ENCODE measurements around the gene CDK2. TPM values are rescaled to one million over a fixed set of nuclear protein-coding genes. Genes with fewer than 3 reads are reported as not detected.

CDK2 gene
- total and polyA plus RNA-seq, 4 donors, result 5.1 to 22.6 (median 8.0) TPM

DNA sequence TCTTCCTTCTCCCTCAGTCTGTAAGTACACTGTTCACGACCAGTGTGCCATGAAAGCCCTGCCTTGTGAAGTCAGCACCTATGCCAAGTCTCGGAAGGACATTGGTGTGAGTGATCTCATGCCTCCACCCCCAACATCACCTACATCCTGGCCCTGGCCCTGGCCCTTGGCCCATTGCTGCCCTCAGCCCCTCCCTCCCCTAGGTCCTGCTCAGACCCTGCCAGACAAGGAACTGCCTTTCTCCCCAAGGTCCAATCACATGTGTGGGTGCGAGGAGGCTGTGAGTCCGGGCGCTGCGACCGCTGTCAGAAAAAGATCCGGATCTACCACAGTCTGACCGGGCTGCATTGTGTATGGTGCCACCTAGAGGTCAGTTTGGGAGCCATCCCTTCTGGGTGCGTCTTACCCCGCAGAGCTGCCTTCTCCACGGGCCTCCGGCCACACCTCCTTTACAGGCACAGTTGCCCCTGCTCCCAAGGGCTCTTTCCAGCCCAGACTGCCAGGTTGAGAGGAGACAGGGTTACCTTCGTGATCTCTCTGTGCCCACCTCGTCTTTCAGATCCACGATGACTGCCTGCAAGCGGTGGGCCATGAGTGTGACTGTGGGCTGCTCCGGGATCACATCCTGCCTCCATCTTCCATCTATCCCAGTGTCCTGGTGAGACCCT, 26.4 kb upstream of the CDK2 start:
- H3K27ac ChIP-seq (ENCODE audit: low read depth in 1 of 2, low read length in 2 of 2), result no peak overlapping the region
- H3K36me3 ChIP-seq (ENCODE audit: control insufficient read depth in 4 of 4, insufficient read depth in 3 of 4, low read depth in 1 of 4, low read length in 3 of 4), result no peaks in the 10 kb centered on the region
- H3K4me3 ChIP-seq (ENCODE audit: low read depth in 1 of 3, low read length in 3 of 3), result peak overlapping the region in 2 of 3 donors; percentile 36 to 49
- WGBS, result 11% methylated on average over 18 of the region's 18 CpGs
- H3K27me3 ChIP-seq (ENCODE audit: control insufficient read depth in 4 of 4, insufficient read depth in 4 of 4, low read length in 3 of 4), result no peaks in the 10 kb centered on the region
- DNase-seq (ENCODE audit: low spot score), result peak; percentile 85
- H3K4me1 ChIP-seq (ENCODE audit: control insufficient read depth in 4 of 4, insufficient read depth in 4 of 4, low read length in 3 of 4), result peaks cover 0 to 7% (median 5%) of the 10 kb centered on the region in 4 donors
- no peaks in the 10 kb centered on the region for H3K9me3 ChIP-seq (ENCODE audit: control insufficient read depth in 4 of 4, low read length in 3 of 4)
- TF ChIP-seq YY1 (IDR thresholded peaks at IDR 0.05) (peak; percentile 14), FOXA2 (IDR thresholded peaks at IDR 0.05) (no peak), JUND (IDR thresholded peaks at IDR 0.05) (no peak), HNF4G (IDR thresholded peaks at IDR 0.05) (no peak), REST (IDR thresholded peaks at IDR 0.05) (no peak), HNF4A (conservative IDR thresholded peaks at IDR 0.05) (no peak), RAD21 (IDR thresholded peaks at IDR 0.05) (peak; percentile 92 to 94), EGR1 (IDR thresholded peaks at IDR 0.05; ENCODE audit: low read depth in 2 of 2) (no peak), RXRA (IDR thresholded peaks at IDR 0.05) (peak in 1 of 2 donors; percentile 27), CTCF (IDR thresholded peaks at IDR 0.05; ENCODE audit: low read depth, low read length, missing input control) (peak; percentile 86), SP1 (IDR thresholded peaks at IDR 0.05) (no peak), TAF1 (conservative IDR thresholded peaks at IDR 0.05) (no peak), ATF3 (IDR thresholded peaks at IDR 0.05) (no peak), MAX (IDR thresholded peaks at IDR 0.05) (no peak)
- TF ChIP-seq, protein P1, sequence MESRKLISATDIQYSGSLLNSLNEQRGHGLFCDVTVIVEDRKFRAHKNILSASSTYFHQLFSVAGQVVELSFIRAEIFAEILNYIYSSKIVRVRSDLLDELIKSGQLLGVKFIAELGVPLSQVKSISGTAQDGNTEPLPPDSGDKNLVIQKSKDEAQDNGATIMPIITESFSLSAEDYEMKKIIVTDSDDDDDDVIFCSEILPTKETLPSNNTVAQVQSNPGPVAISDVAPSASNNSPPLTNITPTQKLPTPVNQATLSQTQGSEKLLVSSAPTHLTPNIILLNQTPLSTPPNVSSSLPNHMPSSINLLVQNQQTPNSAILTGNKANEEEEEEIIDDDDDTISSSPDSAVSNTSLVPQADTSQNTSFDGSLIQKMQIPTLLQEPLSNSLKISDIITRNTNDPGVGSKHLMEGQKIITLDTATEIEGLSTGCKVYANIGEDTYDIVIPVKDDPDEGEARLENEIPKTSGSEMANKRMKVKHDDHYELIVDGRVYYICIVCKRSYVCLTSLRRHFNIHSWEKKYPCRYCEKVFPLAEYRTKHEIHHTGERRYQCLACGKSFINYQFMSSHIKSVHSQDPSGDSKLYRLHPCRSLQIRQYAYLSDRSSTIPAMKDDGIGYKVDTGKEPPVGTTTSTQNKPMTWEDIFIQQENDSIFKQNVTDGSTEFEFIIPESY (IDR thresholded peaks at IDR 0.05), result no peak
- no peak overlapping the region for H3K9ac ChIP-seq (ENCODE audit: low read depth in 1 of 2, low read length in 2 of 2)

DNA sequence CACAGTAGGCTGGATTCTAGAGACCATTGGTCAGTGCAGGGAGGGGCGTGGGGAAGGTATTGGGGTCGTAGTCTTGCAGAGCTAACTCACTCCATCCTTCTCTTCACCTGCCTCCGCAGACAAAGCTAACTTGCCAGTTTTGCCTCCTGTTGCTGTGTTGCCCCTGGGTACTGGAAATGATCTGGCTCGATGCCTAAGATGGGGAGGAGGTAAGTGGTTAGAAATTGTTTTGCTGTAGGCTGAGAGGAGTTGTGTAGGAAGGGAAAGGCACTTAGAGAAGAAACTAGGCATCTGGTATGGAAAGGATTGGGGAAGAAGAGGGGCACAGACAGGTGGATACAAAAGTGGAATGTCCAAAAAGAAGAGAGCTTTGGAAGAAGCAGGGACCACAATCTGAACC, 24.6 kb upstream of the CDK2 start:
- TF ChIP-seq RXRA (IDR thresholded peaks at IDR 0.05) (no peak), YY1 (IDR thresholded peaks at IDR 0.05) (no peak), NR2F2 (IDR thresholded peaks at IDR 0.05) (no peak), MAX (IDR thresholded peaks at IDR 0.05) (no peak)
- peaks cover 0 to 7% (median 5%) of the 10 kb centered on the region in 4 donors for H3K4me1 ChIP-seq (ENCODE audit: control insufficient read depth in 4 of 4, insufficient read depth in 4 of 4, low read length in 3 of 4)
- H3K27me3 ChIP-seq (ENCODE audit: control insufficient read depth in 4 of 4, insufficient read depth in 4 of 4, low read length in 3 of 4), result no peaks in the 10 kb centered on the region
- no peaks in the 10 kb centered on the region for H3K9me3 ChIP-seq (ENCODE audit: control insufficient read depth in 4 of 4, low read length in 3 of 4)
- no peak for DNase-seq (ENCODE audit: low spot score)
- no peak overlapping the region for H3K4me3 ChIP-seq (ENCODE audit: low read depth in 1 of 3, low read length in 3 of 3)
- H3K27ac ChIP-seq (ENCODE audit: low read depth in 1 of 2, low read length in 2 of 2), result no peak overlapping the region
- 82% methylated on average over 4 of the region's 4 CpGs for whole genome bisulfite sequencing
- H3K9ac ChIP-seq (ENCODE audit: low read depth in 1 of 2, low read length in 2 of 2), result no peak overlapping the region
- no peaks in the 10 kb centered on the region for H3K36me3 ChIP-seq (ENCODE audit: control insufficient read depth in 4 of 4, insufficient read depth in 3 of 4, low read depth in 1 of 4, low read length in 3 of 4)
